DOHH2 (cell line): ENCODE measurements around the gene ADCY10.

ENCODE experiments used
- CTCF ChIP-seq: fragments of 200-600 bp; sonication (generic); IDR thresholded peaks from one replicate; pipeline ENCODE4 v1.5.1; 2014; ENCODE audit warnings: antibody characterized with exemption, mild to moderate bottlenecking, low read depth, low read length; ENCODE audit not compliant: poor library complexity, severe bottlenecking
- EZH2phosphoT487 ChIP-seq: fragments of 200-600 bp; sonication (generic); IDR thresholded peaks from 2 replicates; pipeline ENCODE4 v1.6.1; 2017; ENCODE audit warnings: borderline replicate concordance, mild to moderate bottlenecking, antibody characterized with exemption, low read length, moderate library complexity, mixed read lengths

- no peak for TF ChIP-seq CTCF
- no peak for TF ChIP-seq EZH2phosphoT487
These were observed 34.4 kb downstream of the ADCY10 start for GRCh38 chr1:167879508-167879907.
